GM19035 (cell line): Measurements from ENCODE around the gene HGF.

Experiments
- ATAC-seq: cut with Tn5 transposase; IDR thresholded peaks from one replicate; pipeline ENCODE4 v1.9.1; 2021; ENCODE audit not compliant: unreplicated experiment

Gene HGF

DNA sequence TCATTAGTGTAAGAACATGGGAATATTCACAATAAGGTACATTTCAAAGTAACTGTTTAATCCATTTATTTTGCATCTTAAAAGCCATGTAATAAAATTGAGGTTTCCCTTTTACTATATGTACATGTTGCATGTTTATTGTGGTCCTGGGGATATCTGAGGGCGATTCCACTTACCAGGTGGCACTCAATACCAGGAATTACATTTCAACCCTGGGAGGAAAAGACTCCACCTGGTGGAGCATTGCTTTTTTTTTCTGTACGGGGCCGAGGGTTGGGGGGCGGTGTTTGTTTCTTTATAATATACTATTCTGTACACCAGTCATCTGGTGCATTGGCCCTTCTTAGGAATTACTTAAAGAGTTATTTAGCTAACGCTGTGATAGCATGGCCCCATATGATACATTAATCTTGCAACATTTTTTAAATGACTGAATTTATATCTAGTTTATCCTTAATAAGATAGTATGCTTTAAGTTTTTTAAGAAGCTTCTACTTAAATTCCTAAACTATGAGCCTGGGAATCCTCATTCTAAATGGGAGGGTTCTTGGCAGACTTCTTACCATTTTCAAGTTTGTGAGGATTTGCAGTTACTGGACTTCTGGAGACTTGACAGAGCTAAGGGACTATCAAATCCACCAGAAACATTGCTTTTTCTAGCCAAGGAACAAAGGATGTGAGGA is 7.2 kb upstream of the HGF start:
- no peak for ATAC-seq

DNA sequence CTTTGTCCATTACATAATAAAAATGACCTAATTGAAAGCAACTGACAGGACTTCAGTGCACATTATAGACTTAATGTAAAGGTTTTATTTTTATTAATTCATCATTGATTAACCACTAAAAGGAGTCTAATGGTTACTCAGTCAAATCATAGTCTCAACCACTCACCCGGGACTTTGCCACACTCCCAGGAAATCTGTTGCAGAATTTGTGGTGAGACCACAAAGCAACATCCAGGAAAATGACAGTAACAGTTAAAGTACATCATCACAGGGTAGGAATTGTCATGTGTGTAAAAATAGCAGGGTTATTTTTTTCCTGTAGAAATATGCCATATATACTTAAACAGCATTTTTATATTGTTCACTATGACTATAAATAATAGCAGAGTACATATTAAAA is 6.3 kb upstream of the HGF start:
- no peak for ATAC-seq

DNA sequence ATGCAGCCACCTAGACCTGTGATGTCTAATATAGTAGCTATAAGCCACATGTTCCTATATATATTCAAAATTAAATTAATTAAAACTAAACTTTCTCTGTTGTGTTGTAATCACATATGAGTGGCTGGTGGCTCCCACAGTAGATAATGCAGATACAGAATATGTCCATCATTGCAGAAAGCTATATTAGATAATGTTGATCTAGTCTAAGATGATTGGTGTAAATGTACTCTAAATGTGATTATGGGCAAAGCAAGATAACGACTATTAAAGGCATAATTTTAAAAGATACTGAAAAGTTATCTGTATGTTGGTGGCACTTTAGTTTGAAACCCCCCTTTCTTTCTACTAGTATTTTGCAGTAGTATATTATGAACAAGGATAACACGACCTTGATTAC is 5.7 kb upstream of the HGF start:
- no peak for ATAC-seq

- ATAC-seq = no peak
Measured at GRCh38 chr7:81774551-81774950, 4.7 kb upstream of the HGF start.

GRCh38 chr7:81770728-81771223 is 929 bp upstream of the HGF start:
- ATAC-seq = no peak

DNA sequence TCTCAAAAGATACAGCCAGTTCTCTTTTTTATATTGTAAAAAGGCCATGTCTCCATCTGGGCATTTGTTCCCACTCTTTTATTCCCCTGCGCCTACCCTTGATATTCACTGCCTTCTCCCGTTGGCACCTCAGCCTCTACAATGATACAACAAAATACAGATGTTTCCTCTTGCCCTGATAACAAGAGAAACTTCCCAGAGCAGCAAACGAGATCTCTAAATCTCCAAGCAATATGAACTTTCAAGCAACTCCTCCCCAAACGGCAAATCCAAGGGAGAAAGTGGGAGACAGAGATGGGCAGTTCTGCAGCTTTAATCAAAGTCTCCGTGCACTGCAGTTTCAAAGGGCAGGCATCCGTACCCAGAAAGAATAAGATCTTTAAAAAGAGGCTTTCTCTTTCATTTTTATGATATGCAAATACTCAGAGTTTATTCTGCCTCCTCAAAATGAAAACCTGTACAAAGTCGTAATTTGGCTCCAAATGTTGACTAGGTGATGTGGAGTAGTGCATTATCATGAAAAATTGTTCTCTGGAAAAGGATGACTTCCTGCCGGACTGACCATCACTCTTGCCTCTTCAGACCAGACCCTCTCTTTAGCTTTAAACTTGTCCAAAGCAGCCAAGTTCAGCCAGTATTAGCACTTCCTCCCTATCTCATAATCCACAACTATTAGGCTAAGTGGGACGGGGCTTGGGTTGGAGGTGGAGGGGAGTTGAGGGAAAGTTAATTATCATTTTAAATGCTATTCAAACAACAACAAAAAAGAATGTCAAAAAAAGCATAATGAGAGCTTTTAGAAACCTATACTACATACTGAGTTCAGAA is 682 bp downstream of the HGF start:
- ATAC-seq = peak; percentile 66

DNA sequence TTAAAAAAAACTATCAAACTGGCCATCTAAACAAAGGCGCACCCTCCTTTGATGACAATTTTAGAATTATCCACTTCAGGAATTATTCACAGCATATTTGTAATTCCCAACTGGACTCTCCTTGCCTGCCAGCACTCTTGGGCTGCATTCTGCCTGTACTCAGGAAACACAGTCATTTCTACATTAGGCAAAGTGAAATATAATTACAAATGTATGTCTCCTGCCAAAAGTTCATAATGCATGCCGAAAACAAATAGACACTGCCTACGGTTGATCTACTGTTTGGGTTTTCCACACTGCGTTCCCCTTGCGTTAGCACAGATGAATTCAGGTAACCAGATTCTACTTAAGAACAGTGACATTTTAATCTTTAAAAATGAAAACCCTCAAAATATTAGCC is 1.9 kb downstream of the HGF start:
- ATAC-seq = no peak

DNA sequence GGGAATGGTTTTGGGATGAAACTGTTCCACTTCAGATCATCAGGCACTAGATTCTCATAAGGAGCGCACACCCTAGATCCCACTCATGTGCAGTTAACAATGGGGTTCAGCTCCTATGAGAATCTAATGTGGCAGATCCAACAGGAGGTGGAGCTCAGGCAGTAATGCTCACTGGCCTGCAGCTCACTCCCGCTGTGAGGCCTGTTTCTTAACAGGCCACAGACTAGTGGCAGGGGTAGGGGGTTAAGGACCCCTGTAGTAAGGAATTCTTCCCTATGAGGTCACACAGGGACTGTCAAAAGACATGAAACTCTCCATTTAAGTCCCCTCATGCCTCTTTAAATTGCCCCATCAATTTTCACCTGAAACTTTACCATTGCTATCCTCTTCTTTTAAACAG is 8.0 kb downstream of the HGF start:
- no peak for ATAC-seq

GRCh38 chr7:81761031-81761430 is 8.8 kb downstream of the HGF start:
- no peak for ATAC-seq

GRCh38 chr7:81754918-81755696 is 14.7 kb downstream of the HGF start:
- no peak for ATAC-seq

GRCh38 chr7:81753392-81753791 is 16.5 kb downstream of the HGF start:
- no peak for ATAC-seq

DNA sequence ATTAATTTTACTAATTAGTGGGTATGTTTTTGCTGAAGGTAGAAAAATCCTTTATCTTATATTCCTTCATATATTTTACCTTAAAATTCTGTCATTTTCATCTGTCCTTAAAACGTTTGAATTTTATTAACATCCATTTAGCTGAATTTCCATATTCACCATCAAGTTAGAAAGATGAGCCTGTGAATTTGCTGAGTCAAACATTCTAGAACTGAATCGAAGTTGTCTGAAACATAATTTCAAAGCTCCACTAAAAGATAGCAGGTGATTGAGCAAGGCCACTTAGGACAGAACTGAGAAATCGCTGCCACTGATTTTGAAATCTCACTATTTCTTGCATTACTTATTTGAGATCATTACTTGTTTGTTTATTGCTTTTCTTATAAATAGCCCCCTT is 17.5 kb downstream of the HGF start:
- no peak for ATAC-seq

- ATAC-seq = no peak
Measured at GRCh38 chr7:81751619-81752317, 18.1 kb downstream of the HGF start.

- ATAC-seq = no peak
Measured at GRCh38 chr7:81745637-81746036, 24.2 kb downstream of the HGF start.

DNA sequence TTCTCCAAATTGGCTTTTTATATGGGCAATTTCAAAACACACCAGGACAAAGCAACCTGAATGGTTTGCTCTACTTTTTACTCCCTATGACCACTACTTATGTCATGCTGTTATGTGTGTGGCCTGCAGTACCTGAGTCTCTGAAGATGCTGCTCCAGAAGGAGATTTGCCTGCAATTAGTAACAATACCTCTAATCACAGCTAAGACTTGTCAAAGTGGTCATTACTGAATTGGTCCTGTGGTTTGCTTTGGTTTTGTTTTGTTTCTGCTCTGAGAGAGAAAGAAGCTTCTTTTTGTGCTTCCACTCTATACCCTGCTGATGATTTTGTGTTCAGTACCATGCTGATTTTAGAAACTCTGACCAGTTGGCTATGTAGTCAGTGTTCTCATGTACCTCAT is 25.5 kb downstream of the HGF start:
- ATAC-seq = no peak

DNA sequence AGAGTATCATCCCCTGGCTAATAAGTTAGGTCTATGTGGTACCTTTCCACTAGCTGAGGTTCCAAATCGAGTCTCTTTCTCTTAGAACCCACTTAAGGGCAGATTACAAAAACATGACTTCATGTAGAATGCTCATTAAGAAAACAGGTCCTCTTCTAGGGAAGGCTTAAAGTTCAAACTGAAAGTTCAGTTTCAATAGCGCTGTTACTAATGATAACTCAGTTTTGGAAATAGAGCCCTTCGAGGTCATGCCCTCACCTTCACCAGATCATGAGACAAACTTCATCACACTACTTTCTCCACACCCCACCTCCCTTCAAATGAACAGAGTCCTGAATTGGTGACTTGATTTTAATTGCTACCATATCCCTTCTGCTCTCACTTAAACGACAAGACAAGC is 26.2 kb downstream of the HGF start:
- no peak for ATAC-seq

DNA sequence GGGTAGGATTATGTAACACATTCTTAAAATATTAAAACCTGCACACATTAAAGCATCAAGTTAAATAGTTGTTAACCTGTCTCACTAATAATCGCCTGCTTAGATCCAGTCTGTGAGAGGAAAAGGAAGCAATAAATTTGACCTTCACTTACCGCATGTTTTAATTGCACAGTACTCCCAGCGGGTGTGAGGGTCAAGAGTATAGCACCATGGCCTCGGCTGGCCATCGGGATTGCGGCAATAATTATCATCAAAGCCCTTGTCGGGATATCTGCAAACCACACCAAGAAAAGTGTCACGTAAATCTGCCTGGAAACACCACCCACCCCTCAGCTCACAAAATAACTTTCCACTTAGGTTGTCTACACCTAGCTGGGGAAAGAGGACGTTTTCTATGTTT is 26.6 kb downstream of the HGF start:
- ATAC-seq = no peak

- no peak for ATAC-seq
Measured at GRCh38 chr7:81740403-81740802, 29.4 kb downstream of the HGF start.

- no peak for ATAC-seq
Measured at GRCh38 chr7:81736091-81736490, 33.8 kb downstream of the HGF start.

DNA sequence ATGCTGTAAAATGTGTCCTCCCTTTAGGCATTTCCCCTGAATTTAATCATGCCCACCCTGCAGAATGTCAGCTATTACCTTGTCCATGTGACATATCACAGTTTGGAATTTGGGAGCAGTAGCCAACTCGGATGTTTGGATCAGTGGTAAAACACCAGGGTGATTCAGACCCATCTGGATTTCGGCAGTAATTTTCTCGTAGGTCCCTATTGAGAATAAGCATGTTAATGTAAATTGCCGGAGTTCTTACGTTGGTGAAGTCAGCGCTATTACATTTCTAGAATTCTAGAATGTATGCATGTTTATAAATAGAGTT is 44.1 kb downstream of the HGF start:
- no peak for ATAC-seq
